Measurements from ENCODE around the gene DNAL4. TPM values are rescaled to one million over a fixed set of nuclear protein-coding genes. Genes with fewer than 3 reads are reported as not detected.

DNAL4 gene
- total RNA-seq, 4 donors from 2014 or later = 5.8 to 14.3 (median 8.8) TPM

- TF ChIP-seq CTCF (IDR thresholded peaks at IDR 0.05; ENCODE audit: low read depth) = no peak
Measured at GRCh38 chr22:38742176-38742942, 51.6 kb downstream of the DNAL4 start.

- no peak for TF ChIP-seq CTCF (IDR thresholded peaks at IDR 0.05; ENCODE audit: low read depth)
Measured at GRCh38 chr22:38741576-38741975, 52.4 kb downstream of the DNAL4 start.

DNA sequence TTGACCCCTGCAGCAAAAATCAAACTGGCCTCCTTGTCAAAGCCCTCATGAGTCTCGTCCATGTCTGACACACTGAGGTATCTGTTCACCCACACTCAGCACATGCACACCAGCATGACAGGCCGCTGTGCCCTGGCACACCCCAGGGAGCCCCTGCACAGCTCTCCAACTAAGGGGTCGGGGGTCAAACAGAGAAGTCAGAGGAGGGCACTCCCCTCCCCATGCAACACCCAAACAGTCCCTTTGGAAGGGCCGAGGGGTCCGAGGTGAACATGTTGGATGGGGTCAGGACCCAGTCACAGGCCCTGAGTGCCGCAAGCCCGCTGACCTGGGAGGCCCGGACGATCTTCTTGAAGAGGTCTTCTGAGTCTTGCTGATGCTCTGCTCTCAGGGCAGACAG lies 52.8 kb downstream of the DNAL4 start:
- no peak for TF ChIP-seq CTCF (IDR thresholded peaks at IDR 0.05; ENCODE audit: low read depth)

- TF ChIP-seq CTCF (IDR thresholded peaks at IDR 0.05; ENCODE audit: low read depth) = no peak
Measured at GRCh38 chr22:38740754-38741153, 53.2 kb downstream of the DNAL4 start.

- no peak for TF ChIP-seq CTCF (IDR thresholded peaks at IDR 0.05; ENCODE audit: low read depth)
Measured at GRCh38 chr22:38740116-38740723, 53.7 kb downstream of the DNAL4 start.

- TF ChIP-seq CTCF (IDR thresholded peaks at IDR 0.05; ENCODE audit: low read depth) = no peak
Measured at GRCh38 chr22:38739300-38740055, 54.5 kb downstream of the DNAL4 start.

- TF ChIP-seq CTCF (IDR thresholded peaks at IDR 0.05; ENCODE audit: low read depth) = no peak
Measured at GRCh38 chr22:38738475-38739070, 55.4 kb downstream of the DNAL4 start.
